ENCODE data around the gene EIF3J.
"Not testable (repeated sequence)": the region's sequence is repeated elsewhere in the genome, so short reads cannot be mapped to it uniquely, and the experiment has no call there.

Gene EIF3J

GRCh38 chr15:44542596-44542995 lies 5.6 kb downstream of the EIF3J start:
- no peak for DNase-seq

GRCh38 chr15:44544745-44545144 lies 7.8 kb downstream of the EIF3J start:
- DNase-seq = not testable (repeated sequence)

- DNase-seq = no peak
Measured at GRCh38 chr15:44545913-44546802, 9.2 kb downstream of the EIF3J start.

- DNase-seq = not testable (repeated sequence)
Measured at GRCh38 chr15:44549152-44549551, 12.2 kb downstream of the EIF3J start.

GRCh38 chr15:44550256-44550655 lies 13.3 kb downstream of the EIF3J start:
- no peak for DNase-seq

- DNase-seq = no peak
Measured at GRCh38 chr15:44550734-44551133, 13.8 kb downstream of the EIF3J start.

GRCh38 chr15:44554934-44555723 lies 18.2 kb downstream of the EIF3J start:
- no peak for DNase-seq

GRCh38 chr15:44560926-44561325 lies 24.0 kb downstream of the EIF3J start:
- DNase-seq = not testable (repeated sequence)

GRCh38 chr15:44565387-44566154 lies 28.6 kb downstream of the EIF3J start:
- no peak for DNase-seq

GRCh38 chr15:44566155-44566540 lies 29.2 kb downstream of the EIF3J start:
- no peak for DNase-seq

GRCh38 chr15:44568338-44568737 lies 31.4 kb downstream of the EIF3J start:
- DNase-seq = no peak

- no peak for DNase-seq
Measured at GRCh38 chr15:44569316-44569715, 32.4 kb downstream of the EIF3J start.

- DNase-seq = no peak
Measured at GRCh38 chr15:44570361-44570760, 33.4 kb downstream of the EIF3J start.

- DNase-seq = no peak
Measured at GRCh38 chr15:44573386-44573785, 36.4 kb downstream of the EIF3J start.

- DNase-seq = no peak
Measured at GRCh38 chr15:44574734-44575133, 37.8 kb downstream of the EIF3J start.

- no peak for DNase-seq
Measured at GRCh38 chr15:44580105-44580504, 43.2 kb downstream of the EIF3J start.

GRCh38 chr15:44584162-44584749 lies 47.3 kb downstream of the EIF3J start:
- no peak for DNase-seq

GRCh38 chr15:44585633-44586032 lies 48.7 kb downstream of the EIF3J start:
- no peak for DNase-seq

- no peak for DNase-seq
Measured at GRCh38 chr15:44588541-44588940, 51.6 kb downstream of the EIF3J start.

GRCh38 chr15:44591326-44591725 lies 54.4 kb downstream of the EIF3J start:
- DNase-seq = no peak

GRCh38 chr15:44593042-44593736 lies 56.2 kb downstream of the EIF3J start:
- DNase-seq = no peak

- no peak for DNase-seq
Measured at GRCh38 chr15:44595246-44595645, 58.3 kb downstream of the EIF3J start.

Measured in right forelimb (tissue), 1 donor.